NCI-H1092 (cell line): Measurements from ENCODE around the gene LARGE1.
"Not testable (repeated sequence)": the region's sequence is repeated elsewhere in the genome, so short reads cannot be mapped to it uniquely, and the experiment has no call there.

Source experiments
- DNase-seq: peaks from one replicate; lab custom pipeline; 2025; lab: John Stamatoyannopoulos, UW

The LARGE1 gene

DNA sequence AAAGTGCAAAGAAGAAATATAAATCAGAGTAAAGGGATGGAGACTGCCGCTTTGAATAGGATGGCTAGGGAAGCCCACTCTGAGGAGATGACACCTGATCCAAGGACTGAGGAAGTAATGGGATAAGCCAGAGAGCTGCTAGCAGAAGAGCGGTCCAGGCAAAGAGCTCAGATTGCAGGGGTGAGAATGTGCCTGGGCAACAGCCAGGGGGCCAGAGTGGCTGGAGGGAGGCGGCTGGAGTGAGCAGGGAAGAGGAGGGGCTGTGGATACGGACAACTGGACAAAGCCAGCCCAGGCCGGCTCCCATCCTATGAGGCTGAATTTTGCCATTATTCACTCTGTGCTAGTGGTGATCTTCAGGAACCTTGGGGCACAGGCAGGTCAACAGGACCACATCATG is 501.8 kb downstream of the LARGE1 start:
- DNase-seq, result no peak

DNA sequence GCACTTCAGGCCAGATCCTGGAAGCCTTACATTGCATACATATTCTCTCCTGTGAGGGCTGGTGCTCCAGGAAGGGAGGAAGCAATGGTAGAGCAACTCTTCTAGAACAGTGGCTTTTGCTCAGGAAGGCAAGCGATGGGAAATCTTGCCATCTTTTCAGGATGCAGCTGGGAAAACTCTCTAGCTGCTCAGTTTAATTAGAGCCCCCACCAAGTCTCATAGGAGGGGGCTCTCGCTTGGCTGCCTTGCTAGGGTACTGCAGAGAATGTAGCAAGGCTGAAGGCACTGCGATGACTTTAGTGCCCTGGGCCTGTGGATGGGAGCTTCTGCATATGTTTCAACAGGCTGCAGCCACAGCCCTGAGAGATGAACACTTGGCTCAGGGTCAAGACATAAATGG is 504.9 kb downstream of the LARGE1 start:
- no peak for DNase-seq

DNA sequence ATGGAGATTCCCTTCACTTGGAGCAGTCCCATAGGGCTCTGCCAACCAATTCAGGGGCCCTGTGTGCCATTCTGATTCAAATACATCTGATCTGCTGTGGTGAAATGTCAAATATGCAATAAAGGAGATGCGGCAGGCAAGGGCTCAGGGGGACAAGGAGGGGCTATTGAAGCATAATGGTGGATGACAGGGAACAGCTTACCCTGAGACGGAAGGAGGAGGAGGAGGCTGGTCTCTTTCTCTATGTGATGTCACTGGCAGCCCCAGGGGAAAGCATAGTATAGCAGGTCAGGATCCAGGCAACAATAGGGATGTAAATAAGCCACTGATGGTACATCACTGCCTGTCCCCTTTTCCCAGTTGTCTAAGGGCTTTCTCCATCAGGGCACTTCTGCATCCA is 511.2 kb downstream of the LARGE1 start:
- no peak for DNase-seq

DNA sequence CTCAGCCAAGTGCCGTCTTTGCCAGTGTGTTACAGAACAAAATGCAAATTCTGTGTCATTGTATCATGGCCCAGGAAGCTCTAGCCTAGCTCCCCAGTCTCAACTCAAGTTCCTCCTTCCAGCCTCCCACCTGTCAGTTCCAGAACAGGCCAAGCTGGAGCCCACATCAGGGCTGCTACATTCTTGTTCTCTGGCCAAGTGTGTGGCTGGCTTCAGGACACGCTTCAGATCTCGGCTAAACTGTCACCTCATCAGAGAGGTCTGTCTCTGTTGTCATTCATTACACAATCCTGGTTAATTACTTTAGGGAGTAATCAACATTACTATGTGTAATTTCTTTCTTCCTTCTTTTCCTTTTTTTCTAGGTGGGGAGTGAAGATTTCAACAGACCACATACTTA is 515.1 kb downstream of the LARGE1 start:
- no peak for DNase-seq

DNA sequence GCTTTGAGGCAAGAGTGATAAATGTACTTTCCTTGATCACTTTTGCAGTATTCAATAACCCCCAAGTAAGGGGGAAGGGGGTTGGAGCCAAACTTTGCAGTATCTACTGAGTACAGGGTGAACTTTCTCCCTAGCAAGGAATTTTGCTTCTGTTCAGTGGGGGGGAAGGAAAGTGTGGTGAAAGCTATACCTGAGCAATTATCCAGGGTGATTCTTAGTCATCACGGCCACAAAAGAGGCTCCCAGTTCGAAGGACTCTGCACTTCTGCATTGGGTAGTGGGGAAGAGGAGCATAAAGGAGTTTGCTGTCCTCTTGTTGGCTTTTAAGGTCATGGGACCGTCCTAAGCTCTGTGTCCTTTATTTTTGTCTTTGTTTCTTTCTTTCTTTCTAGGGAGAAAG is 515.6 kb downstream of the LARGE1 start:
- DNase-seq, result no peak

DNA sequence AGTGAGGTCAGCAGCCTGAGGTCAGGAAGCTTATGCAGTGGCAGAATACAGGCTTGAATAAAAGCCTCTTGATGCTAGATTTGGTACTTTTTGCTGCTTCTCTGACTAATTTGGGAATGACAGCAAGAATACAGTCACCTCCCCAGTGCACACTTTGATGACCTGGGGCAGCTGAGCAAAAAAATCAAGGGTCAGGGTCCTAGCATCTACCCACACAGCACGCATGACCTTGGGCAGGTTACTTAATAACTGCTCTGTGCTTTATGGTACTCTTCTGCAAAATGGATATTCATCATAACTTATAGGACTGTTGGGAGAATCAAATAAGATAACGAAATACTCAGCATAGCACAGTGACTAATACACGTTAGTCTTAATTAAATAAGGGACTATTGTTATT is 518.0 kb downstream of the LARGE1 start:
- no peak for DNase-seq

DNA sequence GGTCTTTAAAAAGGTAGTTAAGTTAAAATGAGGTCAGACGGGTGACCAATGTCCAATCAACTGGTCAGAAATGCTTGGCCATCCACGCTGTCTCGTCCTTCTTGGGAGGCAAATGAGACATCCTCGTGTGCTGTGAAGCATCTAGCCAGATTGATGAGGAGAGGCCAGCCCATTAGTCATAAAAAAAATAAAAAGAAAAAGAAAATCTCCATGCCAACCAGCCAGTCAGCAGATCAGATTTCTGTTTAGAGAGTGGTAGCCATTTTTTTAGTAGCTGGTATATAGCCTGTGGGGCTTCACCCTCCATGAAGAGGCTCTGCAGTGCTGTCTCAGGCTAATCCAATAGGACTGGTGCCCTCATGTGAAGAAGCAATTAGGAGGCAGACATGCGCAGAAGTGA is 519.0 kb downstream of the LARGE1 start:
- no peak for DNase-seq

DNA sequence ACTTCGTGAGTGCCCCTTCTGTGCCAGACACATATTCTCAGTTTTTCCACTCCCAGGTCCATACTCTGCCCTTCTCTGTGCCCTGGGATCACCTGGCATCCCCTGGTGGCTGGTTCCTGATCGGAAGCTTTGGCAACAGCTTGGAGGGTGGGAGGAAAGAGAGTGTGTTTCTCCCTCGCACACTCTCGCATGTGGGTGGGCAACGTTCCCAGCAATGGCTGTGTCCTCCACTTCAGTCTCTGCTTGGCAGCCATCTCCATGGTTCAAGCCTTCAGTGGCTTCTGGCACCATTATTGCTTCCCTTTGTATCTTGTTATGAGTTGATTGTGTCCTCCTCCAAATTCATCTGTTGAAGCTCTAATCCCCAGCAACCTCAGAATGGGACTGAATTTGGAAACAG is 519.4 kb downstream of the LARGE1 start:
- no peak for DNase-seq

DNA sequence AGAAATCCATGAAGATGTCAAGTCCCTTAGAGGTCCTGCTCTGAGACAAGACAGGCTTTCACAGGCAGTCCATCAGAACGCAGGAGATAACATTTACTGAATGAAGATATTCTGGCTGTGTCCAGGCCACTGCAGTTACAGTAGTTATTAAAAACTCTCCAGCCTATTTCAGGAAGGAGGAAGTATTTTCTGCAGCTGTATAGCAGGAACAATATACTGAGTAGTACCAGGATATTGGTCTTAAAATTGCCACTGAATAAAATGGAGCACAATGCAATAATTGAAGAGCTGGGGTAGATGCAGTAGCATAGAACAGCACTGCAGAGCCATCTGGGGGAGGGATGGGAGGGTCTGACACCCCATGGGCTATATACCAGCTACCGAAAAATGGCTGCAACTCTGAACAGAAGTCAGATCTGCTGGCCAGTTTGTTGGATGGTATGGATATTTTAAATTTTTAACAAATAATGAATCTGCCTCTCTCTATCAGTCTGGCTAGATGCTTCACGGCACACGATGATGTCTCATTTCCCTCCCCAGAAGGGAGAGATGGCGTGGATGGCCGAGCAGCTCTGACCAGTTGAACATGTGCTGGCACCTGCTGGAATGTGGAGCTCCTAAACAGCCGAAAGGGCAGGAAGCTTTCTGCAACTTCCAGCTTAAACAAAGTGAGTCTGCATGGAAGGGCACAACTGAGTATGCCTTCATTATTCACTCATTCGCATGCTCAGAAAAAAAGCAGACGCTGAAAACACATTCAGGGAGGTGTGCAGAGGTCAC is 520.0 kb downstream of the LARGE1 start:
- DNase-seq, result no peak

DNA sequence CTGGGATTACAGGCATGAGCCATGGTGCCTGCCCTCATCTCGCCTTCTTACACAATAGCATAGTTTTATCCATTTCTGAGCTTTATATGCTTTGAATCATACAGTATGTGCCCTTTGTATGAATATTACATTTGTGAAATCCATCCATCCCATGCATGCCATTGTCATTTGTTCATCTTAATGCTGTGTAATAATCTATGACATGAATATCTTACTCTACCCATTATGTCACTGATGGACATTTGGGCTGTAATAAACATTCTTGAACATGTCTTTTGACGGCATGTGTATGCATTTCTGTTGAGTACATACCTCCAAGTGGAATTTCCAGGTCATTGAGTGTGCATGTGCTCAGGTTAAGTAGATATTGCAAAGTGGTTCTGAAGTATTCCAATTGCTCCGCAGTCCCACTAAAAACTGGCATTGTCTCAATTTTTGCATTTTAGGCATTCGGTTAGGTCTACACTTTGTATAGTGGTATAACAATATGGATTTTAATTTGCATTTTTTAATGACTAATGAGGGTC is 522.8 kb downstream of the LARGE1 start:
- DNase-seq, result no peak

DNA sequence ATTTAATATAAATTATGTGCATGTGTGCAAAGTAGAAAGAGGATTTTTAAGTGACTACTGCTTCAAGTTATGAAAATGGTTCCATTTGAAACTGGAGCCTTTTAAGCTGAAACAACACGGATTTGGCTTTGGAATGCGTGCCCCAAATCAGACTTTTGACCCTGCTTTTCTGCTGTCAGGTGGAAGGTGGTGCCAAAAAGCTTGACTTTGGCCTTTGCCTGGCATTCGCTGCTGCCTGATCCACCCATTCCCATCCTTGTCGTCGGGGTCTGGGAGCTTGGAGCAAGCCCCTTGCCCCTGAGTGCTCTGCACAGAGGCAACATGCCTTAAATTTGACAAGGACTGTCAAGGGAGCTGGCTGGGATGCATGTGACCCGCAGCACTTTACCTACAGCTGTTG is 526.8 kb downstream of the LARGE1 start:
- no peak for DNase-seq

DNA sequence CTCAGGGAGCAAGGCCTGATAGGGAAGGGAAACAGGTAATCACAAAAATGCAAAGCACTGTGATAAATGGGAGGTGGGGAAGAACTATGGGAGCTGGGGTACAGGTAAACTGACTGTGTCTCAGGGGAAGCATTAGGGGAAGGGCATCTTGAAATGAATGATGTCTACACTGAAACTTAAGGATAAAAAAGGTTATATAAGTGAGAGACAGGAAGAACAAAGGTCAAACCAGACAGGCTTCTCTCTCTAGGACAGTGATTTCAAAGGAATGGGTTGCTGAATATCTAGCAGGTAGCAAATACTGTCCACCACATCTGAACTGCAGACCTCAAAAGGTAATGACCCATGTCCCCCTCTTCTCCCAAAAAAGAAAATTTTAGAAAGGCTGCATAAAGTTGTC is 529.0 kb downstream of the LARGE1 start:
- DNase-seq, result no peak

DNA sequence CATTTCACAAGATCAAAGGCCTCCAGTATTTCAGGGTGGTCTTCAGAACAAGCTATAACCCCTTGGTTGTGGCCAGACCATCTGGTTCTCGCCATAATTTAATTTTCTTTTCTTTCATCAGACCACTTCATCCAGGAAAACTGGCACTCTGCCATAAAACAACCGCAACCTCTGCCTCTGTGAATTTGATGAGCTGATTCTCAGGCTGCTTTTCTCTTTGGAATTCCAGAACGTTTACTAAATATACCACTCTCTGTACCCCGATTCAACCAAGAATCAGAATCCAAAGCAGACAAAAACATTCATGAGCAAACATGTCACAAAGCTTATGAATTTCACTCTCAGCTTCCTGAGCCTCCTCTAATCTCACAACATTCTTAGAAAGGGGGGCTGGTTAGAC is 530.3 kb downstream of the LARGE1 start:
- DNase-seq, result no peak

DNA sequence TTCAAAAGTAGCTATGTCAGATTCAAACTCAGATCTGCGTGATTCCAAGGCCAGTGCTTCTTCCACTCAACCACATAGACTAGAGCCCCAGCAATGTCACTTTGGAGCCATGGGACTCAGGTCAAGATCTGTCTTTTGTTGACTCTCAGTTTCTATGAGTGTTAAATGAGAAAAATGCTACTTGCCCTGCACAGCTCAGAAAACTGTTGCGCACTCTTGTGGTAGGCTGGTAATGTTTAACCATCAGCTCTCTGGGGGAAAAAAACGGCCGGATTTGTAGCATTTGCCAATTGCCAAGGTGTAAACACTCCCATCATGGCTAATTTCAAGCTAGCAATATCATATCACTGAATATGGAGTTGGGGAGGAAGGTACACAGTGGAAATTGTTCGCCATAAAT is 534.0 kb downstream of the LARGE1 start:
- DNase-seq, result no peak

DNA sequence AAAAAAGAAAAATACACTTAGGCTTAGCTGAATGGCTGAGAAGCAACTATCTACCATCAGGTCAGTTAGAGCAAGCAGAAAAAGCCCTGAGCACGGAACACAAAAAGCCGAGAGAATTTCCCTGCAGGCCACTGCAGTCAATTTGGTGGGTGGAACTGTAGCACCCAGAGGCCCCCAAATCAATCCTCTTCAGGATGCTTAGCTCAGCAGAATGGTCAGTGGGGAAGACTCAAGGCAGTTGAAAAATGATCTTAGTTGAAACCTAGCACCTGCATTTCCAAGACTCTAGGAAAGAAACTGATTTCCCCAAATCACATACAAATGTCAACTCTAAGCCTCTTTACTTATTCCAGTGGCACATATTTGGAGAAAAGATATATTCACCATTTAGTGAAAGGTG is 534.7 kb downstream of the LARGE1 start:
- no peak for DNase-seq

DNA sequence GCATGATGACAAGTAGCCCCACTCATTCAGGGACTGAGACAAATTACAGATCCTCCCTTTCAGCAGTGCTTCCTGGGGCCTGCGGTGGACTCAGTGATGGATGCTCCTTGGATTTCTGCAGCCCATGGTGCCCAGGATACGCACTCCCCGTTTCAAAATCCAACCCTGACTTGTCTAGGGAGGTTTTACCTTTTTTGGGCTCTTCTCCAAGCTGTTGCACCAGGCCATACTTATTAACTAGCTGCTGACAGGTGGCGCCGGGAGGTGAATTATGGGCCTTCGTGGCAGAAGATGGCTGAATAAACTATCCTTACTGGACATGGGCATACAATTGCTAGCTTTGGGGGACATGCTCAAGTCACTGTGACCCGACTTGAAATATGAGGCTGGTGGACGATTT is 537.8 kb downstream of the LARGE1 start:
- no peak for DNase-seq

DNA sequence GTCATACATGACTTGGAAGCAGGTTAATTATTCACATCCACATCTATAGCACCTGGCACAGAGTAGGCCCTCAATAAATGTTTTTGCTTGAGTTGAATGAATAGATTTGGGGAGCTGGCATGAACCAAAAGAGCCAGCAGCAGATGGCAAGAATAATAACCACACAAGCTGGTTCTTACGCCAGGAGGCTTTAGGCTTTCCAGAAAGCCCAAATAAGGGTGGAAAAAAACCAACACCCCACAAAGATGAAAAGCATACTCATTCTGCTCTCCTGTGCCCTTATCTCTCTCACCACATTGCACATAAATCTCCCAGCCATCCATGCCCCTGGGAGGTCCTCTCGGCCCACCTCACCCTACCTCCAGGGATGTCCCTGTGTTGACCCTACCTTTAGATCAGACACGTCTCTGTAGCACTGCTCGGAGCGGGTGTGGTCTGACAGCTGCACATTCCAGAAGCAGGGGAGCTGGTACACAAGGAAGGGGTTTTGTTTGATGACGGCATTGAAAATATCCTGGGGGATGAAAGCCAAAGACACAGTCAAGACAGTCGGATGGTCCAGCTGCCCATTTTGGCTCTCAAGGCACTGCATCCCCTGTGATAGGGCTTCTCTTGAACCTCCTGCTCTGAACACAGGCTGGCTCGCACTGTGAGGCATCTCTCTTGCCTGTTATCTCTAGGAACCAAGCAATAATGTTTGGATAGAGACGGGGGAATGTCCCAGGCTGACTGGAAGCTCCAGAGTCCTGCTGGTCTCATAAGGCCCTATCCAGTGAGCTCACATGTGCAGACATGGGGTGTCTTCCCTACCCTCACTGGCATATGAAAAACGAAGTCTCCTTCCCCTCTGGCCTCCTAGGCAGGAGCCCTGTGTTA is 538.5 kb downstream of the LARGE1 start:
- no peak for DNase-seq

DNA sequence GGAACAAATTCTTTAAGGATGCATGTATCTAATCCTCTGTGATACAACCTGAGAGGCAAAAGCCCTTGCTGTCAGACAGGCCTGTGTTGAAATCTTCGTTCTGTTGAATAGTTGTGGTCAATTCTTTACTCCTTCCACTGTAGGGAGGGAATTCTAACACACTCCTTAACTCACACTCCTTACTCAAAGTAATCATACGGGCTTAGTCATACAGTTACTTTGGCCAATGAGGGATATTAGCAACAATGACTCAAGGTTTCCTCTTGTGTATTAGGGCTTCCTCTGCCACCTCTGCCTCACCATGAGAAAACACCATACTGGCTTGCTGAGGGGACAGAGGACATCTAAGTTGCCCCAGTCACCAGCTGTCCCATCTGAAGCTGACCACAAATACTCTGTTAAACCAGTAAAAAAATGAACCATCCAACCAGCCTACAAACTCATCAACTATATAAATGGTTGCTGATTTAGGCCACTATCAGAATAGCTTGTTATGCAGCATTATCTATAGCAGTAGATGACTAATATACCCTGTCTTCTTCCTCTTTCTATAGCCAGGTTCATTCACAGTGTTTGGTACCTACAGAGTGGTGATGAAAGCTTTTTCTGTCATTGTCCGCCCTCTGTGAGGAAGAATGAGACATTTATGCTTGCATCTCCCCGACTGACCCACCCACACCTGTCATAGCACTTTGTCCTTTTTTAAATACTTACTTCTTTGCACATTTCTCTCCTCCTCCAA is 539.3 kb downstream of the LARGE1 start:
- no peak for DNase-seq

DNA sequence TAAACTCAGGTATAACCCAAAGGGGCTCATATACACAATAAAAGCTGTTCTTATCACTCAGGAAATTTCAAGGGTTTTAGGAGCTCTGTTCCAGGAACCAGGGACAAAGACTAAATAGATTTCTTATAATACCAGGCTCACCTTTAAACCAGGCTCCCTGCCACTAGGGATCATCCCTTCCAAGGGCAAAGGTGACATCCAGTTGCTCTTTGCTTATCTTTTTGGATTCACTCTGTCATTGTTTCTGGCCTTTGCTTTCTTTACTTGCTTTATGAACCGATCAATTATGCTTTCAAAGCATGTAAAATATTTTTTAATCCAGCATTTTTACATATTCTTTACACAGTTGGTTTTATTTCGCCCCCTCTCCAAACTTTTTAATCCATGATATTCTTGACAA is 540.4 kb downstream of the LARGE1 start:
- DNase-seq, result no peak

DNA sequence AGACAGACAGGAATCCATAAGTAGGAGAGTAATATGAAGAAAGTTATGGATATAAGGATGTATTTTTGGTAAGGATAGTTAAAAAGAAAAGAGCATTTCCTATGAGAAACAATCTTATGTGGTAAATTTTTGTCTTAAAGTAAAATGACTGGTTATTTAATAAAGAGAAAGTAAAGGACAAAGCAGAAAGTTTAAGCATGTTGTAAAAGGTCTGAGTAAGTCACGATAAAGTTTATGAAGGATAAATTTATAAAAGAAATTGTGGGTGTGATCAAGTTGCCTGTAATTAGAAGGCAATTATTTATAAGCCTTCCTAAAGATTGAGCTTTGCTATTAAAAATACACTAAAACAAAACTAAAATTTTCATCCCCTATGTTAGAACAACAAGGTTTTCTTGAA is 547.4 kb downstream of the LARGE1 start:
- no peak for DNase-seq

DNA sequence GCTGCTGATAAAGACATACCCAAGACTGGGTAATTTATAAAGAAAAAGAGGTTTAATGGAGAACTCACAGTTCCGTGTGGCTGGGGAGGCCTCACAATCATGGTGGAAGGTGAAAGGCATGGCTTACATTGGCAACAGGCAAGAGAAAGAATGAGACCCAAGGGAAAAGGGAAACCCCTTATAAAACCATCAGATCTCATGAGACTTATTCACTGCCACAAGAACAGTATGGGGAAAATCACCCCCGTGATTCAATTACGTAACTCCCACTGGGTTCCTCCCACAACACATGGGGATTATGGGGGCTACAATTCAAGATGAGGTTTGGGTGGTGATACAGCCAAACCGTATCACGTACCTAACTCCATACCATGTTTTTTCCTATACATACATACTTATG is 557.0 kb downstream of the LARGE1 start:
- not testable (repeated sequence) for DNase-seq

DNA sequence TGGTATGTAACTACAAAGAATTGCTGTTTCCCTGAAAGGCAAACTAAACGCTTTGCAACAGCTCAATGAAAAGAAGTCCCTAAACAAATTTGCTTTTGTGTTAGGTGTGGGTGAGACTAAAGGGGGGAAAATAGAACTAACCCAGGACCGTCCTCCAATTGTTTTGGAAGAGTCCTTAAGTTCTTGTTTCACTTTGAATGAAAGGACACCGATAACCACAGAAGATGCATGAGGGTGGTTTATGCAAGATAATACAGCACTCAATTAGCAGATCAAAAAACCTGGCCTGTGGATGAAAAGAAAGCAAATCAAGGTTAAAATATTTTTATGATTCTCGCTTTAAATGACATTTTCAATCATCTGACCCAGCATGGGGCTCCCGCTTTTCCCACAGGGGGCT is 557.6 kb downstream of the LARGE1 start:
- no peak for DNase-seq

DNA sequence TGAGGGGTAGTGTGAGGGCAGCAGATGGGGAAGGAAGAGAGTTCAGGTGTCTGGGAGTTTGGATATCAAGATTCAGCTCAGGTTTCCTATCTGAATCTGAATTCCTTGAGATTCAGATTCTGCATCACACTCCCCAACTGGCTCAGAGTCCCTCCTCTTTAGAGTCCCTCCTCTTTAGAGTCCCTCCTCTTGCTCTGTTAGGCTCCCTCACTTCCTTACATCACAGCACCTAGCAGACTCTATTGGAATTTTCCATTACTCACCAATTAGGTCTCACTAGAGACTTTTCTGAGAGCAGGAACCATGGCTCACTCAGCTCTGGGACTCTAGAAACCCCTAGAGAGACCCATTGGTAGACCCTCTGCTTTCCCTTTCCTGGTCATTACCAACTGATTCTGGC is 558.7 kb downstream of the LARGE1 start:
- no peak for DNase-seq
